ENCODE results near the gene TASP1.
"Not testable (repeated sequence)": the region's sequence is repeated elsewhere in the genome, so short reads cannot be mapped to it uniquely, and the experiment has no call there.

Gene TASP1

DNA sequence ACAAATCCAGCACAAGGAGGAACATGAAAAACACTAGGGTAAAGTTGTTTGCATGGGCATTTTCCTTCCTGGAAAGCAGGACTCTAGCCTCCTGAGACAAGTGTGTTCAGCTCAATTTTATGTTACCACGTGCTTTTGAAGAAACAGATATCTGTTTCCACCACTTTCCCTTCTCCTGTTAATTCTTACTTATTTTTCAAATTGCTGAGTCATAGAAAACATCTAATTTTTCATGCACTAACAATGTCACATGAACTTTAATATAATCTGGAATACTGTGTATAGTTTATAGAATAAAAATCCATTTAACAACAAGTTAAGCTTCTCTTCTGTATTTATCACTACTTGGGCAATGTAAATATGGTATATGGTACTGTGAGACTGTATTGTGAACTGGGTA, 243.5 kb downstream of the TASP1 start:
- no peak for DNase-seq

DNA sequence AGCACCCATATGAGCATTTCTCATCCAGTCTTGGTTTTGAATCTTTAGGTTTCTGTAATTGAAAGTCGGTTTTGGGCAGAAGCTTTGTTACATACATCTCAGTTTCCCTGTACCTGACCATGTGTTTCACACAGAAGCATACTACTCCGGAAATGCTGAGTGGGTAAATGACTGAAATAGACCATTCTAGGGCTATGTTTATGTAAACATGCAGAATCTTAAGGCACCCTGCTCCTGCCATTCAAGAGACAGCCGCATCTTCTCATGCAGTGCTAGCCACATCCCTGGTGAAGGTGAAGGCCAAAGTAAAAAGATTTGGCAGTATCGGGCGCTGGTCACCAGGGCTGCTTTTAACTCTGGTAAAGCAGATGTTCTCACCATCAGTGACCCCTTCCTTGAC, 246.3 kb downstream of the TASP1 start:
- DNase-seq = no peak

DNA sequence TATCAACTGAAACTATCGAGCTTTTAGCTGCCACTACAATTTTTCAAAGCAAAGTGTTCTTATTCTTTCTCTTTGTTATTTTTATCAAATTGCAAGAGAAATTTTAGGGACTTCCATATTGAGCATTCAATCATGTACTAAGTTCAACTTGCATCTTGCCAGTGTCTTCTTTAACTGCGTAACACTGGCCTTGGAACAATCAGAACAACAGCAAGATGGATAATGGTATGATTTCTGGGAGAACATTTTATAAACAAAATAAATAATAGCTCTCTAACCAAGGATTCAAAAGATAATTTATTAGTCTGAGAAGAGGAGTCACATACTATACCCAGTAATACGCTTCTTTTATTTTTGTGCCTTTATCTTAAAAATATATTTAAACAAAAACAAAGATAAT, 249.6 kb downstream of the TASP1 start:
- DNase-seq = no peak

DNA sequence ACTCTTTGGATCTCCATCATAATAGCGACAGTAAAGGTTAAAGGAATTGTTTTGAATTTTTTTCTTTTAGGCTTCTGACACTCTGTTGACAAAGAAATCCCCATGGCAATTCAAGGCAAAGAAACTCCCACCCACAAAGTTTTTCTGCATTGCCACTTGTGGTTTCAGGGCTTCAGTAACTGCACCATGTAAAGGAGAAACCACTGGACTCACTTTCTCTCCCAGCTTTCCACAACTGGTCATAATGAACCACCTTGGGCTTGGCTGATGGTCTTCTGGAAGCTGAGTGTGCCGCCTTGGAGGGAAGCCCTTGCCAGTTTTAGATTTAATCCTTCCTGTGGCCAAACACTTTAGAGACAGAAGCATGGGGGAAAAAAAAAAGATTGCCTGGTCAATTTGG, 254.6 kb downstream of the TASP1 start:
- no peak for DNase-seq

DNA sequence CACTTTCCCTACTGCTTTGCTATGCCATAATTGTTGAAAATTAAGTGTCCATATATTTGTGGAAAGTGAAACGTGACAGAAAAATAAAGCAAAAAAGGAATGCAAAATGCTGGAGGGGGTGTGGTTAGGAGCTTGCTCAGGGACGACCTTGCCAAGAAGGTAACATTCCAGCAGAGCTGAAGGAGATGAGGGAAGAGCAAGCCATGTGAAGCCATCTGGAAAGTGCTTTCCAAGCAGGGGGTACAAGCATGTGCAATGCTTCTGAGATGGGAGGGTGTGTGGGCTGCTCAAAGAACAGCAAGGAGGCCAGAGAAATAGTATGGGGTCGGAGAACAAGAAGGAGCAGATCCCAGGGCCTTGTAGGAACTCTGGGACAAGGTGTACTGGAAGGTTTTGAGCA, 255.9 kb downstream of the TASP1 start:
- DNase-seq = no peak

DNA sequence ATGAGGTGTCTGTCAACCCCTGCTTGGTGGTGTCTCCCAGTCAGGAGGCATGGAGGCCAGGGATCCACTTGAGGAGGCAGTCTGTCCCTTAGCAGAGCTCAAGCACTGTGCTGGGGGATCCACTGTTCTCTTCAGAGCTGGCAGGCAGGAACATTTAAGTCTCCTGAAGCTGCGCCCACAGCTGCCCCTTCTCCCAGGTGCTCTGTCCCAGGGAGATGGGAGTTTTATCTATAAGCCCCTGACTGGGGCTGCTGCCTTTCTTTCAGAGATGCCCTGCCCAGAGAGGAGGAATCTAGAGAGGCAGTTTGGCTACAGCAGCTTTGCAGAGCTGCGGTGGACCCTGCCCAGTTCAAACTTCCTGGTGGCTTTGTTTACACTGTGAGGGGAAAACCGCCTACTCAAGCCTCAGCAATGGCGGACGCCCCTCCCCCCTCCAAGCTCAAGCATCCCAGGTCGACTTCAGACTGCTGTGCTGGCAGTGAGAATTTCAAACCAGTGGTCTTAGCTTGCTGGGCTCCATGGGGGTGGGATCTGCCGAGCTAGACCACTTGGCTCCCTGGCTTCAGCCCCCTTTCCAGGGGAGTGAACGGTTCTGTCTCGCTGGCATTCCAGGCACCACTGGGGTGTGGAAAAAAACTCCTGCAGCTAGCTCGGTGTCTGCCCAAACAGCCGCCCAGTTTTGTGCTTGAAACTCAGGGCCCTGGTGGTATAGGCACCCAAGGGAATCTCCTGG, 258.1 kb downstream of the TASP1 start:
- not testable (repeated sequence) for DNase-seq

DNA sequence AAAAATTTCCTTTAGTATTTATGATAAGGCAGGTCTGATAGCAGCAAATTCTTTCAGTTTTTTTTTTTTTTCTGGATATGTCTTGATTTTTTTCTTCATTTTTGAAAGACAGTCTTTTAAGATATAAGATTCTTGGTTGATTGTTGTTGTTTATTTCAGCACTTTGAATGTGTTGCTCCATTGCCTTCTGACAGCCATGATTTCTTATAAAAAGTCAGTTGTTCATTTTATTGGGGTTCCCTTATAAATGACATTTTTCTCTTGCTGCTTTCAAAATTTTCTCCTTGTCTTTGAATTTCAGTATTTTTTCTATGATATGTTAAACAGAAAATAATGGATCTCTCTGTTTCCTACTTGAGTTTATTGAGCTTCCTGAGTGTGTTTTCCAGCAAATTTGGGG, 265.3 kb downstream of the TASP1 start:
- no peak for DNase-seq

DNA sequence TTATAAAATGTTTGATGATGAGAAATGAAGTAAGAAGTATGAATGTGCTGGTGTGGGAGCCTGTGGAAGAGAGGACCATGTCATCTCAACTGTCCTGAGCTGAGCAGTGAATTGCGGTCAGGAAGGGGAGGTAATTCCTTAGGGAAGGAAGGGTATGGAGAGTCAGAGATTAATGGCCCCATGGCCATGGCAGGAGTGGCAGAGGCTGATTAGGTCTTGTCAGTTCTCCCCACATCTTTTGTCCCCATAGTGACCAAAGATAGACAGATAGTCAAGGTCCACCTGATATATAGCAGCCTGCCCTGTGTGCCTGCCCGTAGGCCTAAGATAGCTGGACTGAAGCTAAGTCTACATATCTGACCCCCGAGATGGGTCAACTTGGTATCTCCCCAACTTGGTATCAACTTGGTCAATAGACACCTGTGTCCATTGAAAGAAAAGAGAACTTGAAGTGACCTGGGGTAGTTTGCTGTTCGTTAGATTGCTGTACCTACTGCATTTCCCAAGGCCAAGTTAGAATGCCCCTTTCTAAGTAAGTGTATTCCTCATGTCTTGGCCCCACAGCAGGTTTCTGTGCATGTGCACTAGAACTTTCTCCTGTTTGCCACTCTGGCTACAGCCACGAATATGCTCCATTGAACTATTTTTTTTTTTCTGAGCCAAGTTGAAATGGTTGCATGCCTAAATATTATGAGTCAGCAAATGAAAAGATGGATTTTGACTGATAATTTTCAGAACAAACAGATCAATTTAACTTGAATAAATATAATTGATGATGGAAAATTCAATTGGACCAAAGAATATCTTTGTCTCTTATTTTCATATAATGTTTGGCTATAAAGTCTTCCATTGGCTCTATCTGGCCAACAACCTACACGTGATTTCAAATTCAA, 274.2 kb downstream of the TASP1 start:
- DNase-seq = no peak

DNA sequence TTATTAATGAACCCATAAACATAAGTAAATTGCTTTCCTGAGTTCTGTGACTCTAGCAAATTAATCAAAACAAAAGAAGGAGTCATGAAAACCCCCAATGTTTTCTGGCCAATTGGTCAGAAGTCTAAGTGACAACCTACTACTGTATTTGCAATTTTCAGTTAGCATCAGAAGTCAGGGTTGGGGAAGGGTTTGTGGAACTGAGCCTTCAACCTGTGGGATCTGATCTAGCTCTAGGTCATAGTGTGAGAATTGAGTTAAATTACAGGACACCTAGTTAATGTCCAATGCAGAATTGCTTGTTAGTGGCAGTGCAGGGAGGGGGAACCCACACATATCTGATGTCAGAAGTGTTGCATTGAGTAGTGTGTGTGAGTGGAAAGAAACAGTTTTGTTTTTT, 275.3 kb downstream of the TASP1 start:
- DNase-seq = no peak

DNA sequence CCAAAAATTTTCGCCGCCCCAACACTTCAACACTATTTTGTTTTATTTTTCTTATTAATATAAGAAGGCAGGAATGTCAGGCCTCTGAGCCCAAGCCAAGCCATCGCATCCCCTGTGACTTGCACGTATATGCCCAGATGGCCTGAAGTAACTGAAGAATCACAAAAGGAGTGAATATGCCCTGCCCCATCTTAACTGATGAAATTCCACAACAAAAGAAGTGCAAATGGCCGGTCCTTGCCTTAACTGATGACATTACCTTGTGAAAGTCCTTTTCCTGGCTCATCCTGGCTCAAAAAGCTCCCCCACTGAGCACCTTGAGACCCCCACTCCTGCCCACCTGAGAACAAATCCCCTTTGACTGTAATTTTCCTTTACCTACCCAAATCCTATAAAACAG, 276.6 kb downstream of the TASP1 start:
- DNase-seq = not testable (repeated sequence)

DNA sequence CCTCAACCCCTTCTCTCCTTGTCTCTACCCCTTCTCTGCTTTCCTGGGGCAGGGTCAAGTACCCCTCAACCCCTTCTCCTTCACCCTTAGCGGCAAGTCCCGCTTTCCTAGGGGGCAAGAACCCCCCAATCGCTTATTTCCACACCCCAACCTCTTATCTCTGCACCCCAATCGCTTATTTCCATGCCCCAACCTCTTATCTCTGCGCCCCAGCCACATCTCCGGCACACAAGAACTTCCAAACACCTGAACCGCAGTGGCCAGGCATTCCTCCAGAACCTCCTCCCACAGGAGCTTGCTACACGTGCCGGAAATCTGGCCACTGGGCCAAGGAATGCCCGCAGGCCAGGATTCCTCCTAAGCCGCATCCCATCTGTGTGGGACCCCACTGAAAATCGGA, 279.8 kb downstream of the TASP1 start:
- DNase-seq = not testable (repeated sequence)

DNA sequence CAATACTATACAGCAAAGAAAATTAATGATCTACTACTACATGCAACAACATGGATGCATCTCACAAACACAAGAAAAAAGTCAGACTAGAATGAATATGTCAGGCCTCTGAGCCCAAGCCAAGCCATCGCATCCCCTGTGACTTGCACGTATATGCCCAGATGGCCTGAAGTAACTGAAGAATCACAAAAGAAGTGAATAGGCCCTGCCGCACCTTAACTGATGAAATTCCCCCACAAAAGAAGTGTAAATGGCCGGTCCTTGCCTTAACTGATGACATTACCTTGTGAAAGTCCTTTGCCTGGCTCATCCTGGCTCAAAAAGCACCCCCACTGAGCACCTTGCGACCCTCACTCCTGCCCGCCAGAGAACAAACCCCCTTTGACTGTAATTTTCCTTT, 280.9 kb downstream of the TASP1 start:
- not testable (repeated sequence) for DNase-seq

DNA sequence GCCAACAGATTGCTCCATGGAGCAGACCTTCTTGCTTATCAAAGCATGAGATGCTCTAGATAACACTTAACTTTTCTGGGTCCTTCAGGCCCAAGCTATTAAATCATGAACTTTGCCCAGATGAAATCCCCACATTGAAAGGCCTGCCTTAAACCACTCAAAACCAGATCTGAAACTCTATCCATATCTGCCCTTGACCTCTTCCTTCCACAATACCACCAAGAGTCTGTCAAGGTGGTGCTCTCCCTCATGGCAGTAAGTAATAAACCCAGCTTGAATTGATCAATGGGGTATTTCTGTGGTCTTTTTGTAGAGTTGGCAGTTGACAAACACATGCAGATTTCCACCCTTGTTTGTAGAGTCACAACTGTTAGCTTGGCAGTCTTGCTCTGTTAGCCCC, 282.1 kb downstream of the TASP1 start:
- DNase-seq = no peak

DNA sequence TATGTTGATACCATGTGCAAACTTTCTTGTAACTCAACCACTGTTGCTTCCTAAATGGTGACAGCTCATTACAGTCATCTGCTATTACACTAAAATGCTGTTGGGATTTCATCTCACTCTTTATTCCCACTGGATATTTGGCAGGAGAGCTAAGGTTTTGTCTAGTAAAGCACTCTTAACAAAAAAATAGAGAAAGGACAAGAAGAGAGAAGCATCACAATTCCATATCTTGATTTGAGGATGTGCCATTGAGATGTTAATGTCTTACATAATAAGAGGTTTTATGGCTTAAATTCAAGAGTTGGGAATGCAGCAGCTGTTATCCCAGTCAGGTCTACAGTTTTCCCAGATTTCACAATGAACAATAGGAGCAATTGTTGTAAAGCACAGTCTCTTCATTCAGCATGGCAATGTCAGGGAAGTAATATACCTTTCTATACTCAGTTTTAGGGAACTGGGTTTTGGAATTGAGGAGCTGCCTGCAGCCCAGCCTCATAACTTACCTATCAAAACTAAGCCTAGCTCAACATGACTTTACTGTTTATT, 282.7 kb downstream of the TASP1 start:
- no peak for DNase-seq

DNA sequence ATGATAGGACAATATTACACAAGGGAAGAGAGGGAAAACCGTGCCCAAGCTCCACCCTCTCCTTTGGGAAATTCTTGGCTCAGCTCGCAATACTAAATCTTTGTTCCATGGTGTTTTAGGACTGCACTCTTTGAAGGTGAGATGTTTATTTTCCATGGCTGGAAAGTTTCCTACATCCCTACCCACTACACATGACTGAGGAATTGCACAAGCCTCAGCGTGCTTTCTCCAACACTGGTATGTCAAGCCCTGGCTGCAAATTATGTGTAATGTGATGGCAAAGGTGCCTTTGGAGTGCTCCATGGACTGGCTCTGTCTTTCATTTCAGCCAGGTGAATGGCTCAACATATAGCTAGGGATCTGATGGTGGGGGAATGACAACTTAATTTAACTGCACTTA, 283.3 kb downstream of the TASP1 start:
- DNase-seq = no peak

DNA sequence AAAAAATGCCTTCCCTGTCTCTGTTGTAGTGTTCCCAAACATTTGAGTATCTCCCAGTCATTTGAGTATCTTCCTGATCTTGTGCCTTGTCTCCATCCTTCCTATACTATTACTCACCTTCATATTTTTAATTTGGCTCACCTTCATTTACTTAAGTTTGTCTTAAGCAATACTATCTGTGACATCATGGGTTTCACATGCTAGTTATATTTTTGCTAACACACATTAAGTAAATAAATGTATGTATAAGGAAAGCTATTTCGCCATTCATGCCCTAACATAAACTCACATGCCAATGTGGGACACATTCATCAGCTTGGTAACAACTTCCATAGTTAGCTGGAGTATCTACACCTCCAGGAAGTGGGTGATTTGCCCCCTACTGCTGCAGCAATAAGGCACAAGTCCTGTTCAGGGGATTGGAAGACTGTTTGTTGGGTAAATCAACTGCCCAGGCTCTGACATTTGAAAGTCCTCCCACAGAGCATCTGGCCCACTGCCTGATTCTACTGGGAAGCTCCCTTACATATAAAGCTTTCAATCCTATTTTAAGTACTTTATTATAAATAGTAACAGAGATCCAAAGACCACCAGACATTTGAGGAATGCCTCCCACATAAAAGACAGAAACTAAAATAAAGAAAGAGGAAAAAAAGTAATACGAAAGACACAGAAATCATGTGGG, 285.3 kb downstream of the TASP1 start:
- no peak for DNase-seq

DNA sequence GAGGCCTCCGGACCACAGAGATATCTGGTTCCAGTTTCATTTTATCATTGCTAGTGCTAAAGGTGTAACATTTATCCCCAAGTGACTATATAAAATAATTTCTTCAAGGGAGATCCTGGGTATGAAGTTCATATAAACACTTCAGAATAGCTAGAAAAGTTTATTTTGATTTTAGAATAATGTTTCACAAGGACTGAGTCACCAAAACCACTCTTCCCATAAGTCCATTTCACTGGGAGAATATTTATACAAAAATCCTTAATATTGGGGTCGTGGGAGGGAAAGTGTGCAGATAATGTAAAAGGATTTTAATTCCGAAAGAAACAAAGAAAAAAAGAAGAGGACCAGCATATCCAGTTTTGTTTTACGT, 289.5 kb downstream of the TASP1 start:
- DNase-seq = no peak

DNA sequence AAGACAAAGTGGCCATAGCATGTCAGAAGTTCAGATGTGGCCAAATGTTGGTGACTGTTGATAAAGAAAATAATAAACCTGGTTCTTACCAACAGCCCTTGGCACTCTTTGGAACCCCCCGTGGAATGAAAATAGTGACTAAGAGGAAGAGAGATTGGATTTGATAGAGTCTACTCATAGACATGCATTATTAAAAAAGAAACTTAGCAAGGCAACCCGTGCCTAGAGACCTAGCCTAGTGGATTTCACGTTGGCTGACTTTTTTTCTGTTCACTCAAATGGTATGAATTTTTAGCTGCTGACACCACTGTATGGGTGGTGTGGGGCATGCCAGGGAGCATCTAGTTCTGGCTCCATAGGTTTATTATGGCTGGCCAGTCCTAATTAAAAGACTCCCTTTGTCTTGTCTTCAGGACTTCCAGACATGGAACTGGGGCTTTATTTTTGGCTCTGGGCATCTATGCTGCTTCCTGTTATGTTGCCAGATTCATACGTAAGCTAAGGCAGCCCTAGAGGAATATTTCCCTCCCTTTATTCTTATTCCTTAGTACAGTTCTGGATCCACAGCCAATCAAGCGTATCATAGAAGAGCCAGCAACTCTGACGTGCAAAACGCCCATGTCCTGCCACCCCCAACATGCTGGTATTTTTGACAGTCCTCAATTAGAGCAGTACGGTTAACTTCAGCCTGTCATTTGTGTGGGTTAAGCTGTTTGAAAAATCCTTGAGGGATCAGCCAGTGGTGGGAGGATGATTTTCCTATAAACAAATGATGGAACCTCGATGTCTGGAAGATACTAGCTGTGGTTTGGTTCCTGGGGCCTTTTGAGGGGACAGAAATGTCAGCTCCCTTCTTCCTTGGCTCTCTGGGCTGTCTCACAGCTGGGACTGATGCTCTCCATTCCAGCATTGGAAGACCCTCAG, 290.2 kb downstream of the TASP1 start:
- DNase-seq = no peak

DNA sequence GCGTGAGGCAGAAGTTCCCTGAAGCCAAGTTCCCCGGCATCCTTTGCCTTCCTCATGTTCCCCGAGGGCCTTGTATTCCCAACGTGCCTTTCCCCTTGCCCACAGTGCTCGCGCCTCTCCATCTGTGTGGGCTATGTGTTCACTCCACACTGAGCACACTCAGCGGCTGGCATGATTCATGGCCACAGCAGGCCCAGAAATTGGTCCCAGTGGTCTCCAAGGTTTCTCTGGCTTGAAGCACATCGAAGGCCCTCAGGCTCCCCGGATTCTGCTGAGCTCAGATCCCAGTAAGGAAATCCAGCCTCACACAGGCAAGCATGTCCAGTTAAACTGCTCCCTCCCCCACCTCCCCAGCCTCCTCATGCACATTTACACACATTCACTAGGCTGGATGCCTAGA, 294.1 kb downstream of the TASP1 start:
- no peak for DNase-seq

DNA sequence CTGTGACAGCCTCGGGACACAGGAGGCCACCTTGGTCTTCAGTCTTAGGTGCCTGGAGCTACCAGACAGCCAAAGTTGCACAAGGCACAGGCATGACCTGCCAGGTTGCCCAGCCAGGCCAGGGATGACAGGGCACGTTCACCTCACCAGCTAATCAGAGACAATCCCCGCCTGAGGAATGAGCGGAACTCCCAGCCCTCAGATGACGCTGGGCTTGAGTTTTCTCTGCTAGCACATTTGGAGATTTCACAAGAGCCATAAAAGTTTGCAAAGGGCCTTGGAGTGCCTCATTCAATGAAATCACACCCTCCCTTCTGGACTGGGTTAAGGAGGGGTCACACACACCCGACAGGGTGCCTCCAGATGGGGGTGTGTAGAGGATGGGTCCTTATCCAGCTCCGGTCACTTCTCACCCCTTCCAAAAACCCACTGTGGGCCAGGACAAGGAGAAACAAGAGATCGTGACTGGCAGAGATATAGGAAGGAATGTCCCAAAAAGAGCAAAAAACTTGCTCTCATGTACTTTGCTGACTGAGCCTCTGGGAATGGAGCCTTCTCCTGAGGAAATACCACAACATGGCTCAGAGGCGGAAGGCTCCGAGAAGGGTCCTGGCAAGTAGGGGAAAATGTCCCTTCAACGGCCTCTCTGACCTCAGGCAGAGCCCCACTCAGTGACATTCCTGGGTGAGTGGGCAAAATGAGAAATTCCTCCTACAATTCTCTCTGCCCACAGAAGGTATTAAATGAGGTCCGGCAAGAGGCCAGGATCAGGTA, 296.1 kb downstream of the TASP1 start:
- DNase-seq = no peak

DNA sequence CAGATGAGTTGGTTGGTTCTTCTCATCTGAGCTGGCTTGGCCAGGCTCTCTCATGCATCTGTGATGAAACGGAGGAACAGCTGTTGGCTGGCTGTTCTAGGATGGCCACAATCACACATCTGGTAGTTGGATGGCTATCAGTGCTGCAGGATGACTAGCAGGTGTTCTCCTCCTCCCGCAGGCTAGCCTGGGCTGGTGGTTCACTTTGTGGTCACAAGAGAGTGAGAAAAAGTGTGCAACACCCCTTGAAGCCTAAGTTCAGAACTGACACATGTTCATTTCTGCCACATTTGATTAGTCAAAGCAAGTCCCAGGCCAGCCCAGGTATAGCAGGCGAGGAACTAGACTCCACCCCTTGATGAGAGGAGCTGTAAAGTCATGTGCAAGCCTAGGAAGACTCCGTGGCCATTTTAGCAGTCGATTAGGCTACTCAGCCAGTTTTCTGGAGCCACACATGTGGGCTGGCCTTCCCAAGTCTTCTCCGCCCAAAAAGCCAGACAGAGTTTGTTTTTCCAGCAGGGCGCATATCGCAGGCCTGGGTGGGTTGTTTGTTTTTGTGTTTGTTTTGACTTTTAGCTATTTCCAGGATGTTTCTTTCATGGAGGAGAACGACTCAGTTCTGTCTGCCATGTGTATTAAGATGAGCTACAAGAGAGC, 296.9 kb downstream of the TASP1 start:
- no peak for DNase-seq

All from CD4-positive, alpha-beta T cell treated with Interleukin-17A for 4 hours (primary cell).